HUDEP-2 (cell line): ENCODE results near the gene LATS2.

Source experiments
- DNase-seq, 76 experiments: peaks; one replicate each; lab custom pipeline; 2025; ENCODE audit not compliant: unreplicated experiment in 76 of 76; lab: John Stamatoyannopoulos, UW

Gene LATS2

DNA sequence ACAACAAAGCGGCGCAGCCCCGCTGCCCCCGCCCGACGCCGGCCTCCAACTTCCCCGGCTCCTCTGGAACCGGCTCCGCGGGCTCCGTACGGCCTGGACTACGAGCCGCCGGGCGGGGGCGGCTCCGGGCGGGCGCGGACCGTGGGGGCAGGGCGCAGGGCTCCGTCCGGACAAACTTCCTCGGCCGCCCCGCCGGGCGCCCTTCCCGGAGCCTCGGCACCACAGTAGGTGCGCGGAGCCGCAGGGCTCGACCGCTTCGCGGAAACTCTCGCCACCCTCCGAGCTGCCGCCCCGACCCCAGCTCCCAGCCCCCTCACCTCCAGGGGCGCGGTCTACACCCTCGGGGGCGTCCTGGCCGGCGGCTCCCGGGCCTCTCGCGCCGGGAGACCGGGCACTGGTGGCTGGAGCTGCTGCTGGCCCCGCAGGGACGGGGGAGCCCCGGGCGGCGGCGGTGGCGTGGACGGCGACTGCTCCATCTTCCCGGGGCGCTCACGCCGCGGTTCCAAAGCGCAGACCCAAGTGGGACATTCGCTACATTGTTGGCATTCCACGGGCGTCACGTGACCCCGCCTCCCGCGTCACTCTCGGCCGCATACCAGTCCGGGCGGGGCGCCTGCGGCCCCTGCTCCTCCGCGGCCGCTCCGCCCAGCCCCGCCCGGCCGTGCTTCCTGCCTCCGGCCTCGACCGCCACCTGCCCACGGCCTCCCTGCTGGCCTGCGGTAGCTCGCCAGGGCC lies at the start of gene LATS2:
LATS2 (minus strand) TSS at position 558 of the 735 bp plus-strand sequence. CDS start 15,560 bp downstream, outside the sequence.
- peak in 74 of 76 experiments; percentile 15 to 89 (median 77) for DNase-seq

DNA sequence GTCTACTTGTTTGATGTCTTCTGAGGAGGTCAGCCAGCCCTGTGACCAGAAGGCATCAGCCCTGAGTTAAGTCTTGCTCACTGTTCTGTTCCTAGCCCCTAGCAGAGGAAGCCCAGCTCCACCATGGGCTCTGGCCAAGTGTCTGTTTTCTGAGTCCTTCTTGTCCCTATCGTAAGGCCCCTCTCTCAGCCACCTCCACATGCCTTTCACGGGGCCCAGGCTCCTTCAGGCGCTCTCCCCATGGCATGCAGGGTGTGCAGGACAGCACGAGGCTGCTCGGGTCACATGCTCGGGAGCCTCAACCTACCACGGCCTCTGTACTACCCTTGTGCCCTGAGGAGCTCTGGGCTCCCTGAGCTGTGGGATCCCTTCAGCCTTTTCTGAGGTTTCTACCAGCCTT lies 47.8 kb upstream of the LATS2 start:
- DNase-seq = no peak

DNA sequence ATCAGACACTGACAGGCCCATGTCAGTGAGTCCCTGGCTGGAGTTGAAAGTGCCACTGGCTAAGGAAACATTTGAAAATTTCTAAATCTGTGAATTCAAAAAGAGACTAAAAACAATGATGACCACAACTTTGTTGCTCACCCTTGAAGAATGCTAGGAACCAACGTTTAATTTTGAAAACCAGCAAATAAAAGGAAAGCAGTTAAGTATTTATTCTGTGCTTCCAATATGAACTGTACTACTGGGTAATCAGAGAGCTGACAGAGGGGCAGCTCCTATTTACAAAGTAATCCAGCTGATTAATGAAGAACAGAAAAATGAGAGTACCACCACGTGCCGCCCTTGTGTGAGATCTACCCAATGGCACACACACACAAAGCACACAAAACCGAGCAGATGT lies 44.7 kb upstream of the LATS2 start:
- DNase-seq = no peak

DNA sequence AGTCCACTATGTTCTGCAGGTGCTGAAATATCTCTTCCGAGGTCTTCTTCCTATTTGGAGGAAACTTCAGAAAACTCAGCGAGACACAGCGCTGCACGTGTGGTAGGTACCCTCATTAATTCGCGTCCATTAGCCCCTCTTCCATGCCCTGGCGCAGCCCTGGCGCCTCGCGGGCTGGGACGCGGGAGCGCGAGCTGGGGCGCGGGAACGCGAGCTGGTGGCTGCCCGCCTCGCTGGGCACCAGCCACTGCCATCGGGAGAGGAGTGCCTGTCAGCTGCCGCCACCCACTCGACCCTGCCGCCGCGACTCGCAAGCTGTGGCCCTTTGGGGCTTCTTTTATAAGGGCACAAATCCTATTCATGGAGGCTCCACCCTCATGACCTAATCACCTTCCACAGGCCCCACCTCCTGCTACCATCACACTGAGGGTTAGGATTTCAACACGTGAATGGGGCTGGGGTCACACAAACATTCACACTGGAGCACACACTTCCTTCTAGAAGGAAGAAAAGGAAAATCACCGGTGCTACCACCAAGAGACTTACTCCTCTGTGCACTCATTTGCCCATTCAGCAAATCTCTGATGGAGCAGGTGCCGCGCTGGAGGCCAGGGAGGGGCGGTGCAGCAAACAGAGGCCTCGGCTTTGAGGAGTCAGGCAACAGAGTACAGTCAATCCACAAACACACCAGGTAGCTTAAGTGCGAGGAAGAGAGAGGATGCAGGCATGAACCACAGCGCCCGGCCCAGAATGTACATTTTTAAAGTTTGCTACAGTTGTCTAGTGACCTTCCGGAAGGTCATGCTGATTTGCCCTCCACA lies 43.0 kb upstream of the LATS2 start:
- DNase-seq = no peak

DNA sequence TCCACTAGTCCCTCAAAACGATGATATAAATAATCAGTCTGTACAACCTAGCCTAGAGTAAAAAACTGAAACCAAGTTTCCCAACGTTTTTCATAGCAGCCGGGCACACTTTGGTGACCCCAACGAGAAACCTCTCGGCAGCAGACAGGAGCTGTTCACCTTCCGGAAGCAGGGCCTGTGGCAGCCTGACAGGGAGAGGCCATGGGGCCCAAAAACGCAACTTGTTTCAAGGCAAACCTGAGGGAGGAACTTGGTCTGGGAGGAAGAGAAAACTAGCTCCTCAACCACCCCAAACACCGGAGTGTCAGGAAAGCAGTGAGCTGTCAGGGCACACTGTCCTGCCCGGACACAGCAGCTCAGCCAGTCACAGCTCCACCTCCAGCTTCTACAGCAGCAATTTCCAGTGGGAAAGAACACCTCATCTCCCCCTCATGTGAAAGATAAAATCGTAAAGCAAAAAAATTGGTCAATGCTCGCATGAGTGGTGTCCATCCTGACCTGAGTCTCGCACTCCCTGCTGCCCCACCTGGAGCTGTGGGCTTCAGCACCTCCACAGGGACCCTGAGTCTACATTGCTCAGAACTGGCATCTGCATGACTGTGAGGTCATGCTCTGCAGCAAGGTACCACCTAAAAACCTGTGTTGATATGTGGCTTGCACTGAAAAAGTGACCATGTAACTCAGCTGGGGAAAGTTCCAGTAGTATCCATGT lies 40.6 kb upstream of the LATS2 start:
- DNase-seq = no peak

DNA sequence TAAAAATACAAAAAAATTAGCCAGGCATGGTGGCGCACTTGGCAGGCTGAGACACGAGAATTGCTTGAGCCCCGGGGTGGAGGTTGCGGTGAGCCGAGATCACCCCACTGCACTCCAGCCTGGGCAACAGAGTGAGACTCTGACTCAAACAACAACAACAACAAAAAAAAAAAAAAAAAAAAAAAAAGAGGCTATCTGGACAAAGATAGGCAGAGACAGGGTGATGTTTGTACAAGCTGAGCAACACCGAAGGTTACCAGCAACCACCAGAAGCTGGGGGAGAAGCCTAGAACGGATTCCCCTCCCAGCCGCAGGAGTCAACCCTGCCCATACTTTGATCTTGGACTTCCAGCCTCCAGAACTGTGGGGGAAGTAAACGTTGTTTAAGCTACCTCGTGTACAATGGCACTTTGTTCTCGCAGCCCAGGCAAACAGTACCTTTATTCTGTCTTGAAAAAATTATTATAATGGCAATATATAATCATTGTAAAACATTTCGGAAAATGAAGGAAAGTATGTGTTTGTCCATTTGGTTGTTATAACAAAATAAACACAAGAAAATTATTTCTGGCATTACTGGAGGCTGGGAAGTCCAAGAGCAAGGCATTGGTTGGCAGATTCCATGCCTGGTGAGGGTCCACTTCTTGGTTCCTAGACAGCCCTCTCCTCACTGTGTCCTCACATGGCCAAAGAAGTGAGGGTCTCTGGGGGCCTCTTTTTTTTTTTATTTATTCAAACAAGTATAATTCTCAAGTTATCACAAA lies 39.8 kb upstream of the LATS2 start:
- DNase-seq = no peak

DNA sequence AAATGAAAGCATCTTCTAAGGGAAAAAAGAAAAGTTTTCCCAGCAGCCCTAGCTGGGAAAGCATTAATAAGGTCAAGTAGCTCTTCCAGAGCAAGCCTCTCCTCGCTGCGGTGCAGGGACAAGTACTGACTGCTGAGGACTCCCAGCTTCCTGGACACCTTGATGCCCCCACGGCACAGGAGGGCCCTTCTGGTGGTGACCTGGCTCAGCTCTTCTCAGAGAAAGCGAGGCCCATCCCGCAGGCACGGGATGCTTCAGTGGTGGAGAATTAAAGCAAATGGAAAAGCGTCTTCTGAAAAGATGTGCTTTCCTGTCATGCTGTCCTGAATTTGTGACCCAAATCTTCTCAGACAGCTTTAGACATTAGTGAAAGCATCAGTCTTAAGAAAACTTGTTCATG lies 38.8 kb upstream of the LATS2 start:
- DNase-seq = no peak

DNA sequence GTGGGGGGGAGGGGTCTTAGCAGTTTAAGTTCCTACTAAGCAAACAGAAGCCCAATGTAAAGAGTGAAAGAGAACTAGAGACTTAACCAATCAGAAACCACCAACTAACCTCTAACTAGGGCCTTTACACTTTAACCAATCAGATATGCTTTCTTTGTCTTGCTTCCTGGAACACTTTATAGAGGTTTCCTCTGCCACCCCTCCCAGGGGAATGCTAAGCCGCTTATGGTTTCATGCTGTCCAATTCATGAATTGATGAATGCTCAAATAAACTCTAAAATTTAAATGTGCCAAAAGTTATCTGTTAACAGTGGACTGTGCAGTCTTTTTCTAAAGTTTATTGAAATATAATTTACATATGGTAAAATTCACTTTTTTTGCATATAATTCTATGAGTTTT lies 33.9 kb upstream of the LATS2 start:
- no peak for DNase-seq

DNA sequence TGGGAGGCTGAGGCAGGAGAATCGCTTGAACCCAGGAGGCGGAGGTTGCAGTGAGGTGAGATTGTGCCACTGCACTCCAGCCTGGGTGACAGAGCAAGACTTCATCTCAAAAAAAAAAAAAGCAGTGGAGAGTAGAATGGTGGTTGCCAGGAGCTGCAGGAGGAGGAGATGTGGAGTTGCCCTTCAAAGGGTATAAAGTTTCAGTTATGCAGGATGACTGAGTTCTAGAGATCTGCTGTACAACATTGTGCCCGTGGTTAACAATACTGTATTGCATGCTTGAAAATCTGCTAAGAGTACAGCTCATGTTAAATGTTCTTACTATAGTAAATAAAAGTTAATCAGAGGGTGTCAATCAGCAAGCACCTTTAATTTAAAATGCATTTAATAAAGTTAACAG lies 28.4 kb upstream of the LATS2 start:
- DNase-seq = no peak

DNA sequence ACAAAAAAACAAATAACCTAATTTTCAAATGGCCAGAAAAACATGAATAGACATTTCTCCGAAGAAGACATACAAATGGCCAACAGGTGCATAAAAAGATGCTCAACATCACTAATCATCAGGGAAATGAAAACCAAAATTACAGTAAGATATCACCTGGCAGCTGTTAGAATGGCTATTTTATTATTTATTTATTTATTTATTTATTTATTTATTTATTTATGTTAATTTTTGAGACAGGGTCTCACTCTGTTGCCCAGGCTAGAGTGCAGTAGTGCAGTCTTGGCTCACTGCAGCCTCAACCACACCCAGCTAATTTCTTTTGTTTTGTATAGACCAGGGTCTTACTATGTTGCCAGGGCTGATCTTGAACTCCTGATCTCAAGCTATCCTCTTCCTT lies 27.1 kb upstream of the LATS2 start:
- no peak for DNase-seq

DNA sequence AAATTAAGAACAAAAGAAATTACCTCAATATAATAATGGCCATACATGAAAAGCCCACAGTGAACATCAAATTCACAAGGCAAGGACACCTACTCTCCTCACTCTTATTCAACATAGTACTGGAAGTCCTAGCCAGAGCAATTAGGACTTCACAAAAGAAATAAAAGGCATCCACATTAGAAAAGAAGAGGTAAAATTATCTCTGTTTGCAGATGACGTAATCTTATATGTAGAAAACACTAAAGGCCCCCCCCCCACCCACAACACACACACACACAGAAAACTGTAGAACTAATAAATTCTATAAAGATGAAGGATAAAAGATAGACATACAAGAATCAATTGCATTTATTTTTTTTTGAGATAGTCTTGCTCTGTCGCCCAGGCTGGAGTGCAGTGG lies 25.5 kb upstream of the LATS2 start:
- no peak for DNase-seq

DNA sequence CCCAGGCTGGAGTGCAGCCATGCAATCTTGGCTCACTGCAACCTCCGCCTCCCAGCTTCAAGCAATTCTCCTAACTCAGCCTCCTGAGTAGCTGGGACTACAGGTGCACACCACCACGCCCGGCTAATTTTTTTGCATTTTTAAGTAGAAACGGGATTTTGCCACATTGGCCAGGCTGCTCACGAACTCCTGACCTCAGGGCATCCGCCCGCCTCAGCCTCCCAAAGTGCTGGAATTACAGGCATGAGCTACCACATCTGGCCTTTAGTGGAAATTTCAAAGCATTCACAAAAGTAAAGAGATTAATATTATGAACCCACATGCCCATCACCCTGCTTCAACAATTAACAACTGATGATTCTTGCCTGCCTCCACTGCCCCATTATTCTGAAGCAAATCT lies 20.5 kb upstream of the LATS2 start:
- no peak for DNase-seq

DNA sequence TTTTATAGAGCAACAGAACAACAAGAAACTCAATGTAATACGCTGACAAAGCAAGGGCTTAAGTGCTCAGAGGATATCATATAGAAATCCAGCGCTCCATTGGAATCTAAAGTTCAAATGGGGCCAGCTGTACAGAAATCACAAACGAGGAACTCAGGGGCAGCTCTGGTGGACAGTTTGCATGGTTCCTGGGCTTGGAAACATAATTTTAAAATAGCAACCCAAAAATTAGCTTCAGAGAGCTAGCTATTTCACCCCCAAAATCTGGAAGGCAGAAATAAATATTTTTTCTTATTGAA lies 19.2 kb upstream of the LATS2 start:
- no peak for DNase-seq

DNA sequence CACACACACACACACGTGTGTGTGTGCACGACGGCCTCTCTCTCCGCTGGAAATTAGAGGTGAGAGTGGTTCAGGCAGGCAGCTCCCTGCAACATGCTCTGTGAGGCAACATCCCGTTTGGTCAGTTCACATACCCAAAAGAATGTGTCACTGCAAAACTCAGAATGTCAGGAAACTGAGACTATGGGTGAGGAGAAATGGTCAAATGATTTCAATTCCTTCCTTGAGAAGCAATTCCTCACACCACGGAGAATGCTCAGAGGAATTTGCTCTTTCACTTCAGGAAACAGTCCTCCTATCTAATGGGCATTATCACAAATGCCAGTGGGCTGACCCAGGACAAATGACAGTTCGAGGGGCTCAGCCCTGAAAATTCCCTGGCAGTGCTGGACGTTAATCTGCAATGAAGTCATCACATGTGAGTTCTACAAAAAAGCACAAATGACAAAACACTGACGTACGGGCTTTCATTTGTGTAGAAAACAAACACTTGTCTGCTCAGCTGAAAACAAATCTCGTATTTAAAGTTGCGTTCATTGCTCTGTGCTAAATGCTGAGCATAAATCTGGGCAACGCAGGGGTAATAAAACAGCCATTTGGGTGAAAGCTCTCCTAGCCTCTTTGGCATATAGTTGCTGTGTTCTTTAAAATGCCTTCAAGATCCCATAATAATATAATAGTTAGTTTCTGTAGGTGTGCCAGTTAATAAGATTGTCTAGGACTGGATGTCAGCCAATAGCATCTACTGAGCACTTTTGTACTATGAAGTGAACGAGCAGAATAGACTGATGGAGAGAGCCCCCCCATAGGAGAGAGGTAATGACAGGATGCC lies 18.6 kb upstream of the LATS2 start:
- no peak for DNase-seq

DNA sequence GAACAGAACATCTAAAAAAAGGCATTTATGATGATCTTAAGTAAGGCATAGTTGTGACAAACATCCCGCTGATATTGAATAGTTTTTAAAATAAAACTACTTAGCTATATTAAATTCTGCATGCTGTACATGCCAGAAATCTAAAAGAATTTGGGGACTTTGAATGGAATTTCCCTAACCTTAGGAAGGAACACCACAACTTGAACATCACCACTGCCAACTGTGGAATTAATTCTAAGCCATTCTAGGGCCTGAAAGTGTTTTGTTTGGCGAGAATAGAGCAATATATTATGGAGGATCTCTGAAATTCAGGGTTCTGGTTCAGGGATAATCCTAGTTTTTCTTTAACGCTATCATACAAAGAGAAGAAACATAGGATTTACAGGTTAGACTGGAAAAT lies 17.8 kb upstream of the LATS2 start:
- no peak for DNase-seq

DNA sequence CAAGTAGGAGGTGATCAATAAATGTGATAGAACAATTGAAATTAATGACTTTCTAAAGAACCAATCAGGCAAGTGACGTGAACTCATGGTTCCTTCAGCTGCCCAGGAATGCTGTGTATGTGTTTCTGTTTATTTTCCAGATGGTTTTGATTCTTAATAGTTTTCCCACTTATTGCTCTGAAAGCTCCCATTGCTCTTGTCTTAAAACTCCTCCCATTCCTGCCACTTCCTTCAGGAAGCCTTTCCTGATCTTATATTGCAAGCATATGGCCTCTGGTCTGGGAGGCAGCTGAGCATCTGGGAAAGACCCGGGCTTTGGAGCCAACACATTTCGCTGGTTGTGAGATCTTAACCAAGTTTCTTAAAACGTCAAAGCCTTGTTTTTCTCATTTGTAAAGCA lies 17.1 kb upstream of the LATS2 start:
- DNase-seq = no peak

DNA sequence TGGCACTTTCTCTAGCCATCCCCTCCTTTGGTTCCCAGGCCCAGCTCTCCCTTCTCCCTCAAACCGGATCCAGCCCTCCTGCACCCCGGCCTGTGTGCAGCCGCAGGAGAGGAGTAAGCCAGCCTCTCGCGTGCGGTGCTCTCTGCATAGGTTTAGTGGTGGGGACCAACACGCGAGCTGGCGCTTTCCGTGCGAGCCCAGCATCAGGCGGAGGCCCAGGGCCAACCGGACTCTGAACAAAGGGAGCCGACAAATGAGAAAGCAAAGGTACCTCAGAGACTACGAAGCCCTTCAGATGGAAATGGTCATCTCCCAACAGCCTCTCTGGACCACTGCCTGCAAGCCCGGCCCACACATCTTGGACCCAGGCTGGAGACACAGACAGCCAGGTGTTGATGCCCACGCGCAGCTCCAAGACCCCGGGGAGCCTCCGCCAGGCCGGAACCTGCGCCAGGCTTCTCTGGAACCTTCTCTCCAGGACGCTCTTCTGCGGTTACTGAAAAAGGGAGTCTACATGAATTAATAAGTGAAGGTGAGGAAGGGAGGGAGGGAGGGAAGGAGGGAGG lies 16.5 kb upstream of the LATS2 start:
- no peak for DNase-seq

DNA sequence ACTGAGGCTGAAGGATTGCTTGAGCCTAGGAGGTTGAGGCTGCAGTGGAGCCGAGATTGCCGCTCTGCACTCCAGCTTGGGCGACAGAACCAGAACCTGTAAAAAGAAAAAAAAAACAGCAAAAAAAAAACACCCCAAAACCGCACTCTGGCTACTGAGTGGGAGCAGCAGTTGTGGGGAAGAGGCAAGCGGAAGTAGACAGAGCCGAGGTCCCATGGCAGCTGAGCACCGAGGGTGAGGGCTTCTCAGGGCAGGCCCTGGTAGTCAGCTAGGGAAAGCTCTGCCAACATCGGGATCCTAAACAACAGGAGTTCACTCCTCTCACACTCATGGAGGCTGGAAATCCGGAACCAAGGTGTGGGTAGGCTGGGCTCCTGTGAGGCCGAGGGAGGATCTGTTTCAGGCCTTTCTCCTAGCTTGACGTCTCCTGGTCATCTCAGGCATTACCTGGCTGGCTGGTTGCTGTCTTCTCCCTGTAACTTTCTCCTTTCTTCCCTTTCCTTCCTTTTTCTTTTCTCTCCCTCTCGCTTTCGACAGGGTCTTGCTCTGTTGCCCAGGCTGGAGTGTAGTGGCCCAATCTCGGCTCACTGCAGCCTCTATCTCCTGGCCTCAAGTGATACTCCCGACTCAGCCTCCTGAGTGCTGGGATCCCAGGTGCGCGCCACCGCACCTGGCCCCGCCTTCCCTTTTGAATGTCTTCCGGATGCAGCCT lies 15.8 kb upstream of the LATS2 start:
- DNase-seq = no peak

DNA sequence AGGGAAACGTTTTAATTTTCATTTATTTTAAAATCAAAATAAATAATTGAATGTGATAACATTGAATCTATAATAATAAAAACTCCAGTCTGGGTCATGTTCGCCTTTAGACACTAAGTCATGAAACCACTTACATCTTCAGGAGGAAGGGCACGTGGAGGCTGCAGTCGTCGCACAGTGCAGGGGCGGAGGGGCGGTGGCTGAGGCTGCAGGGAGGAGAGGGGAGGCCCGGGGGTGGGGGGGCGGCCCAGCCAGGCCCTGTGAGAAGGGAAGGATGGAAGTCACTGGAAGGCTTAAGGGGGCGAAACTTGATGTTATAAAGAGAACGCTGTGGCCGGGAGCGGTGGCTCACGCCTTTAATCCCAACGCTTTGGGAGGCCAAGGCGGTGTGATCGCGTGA lies 14.9 kb upstream of the LATS2 start:
- DNase-seq = peak in 1 of 76 experiments; percentile 7
